Activated naive CD4-positive, alpha-beta T cell treated with Interleukin-2 at 50 U/mL for 16 hours (primary cell): ENCODE data around the gene ZDHHC11.
"Not testable (repeated sequence)": the region's sequence is repeated elsewhere in the genome, so short reads cannot be mapped to it uniquely, and the experiment has no call there.

ENCODE experiments used
- DNase-seq: peaks from one replicate; pipeline ENCODE4 v3.0.0-alpha.2; 2020

Gene ZDHHC11

GRCh38 chr5:758698-759053, 92.1 kb downstream of the ZDHHC11 start:
- no peak for DNase-seq

GRCh38 chr5:757931-758697, 92.7 kb downstream of the ZDHHC11 start:
- peak; percentile 45 for DNase-seq

GRCh38 chr5:757346-757930, 93.3 kb downstream of the ZDHHC11 start:
- no peak for DNase-seq

GRCh38 chr5:756865-757345, 93.9 kb downstream of the ZDHHC11 start:
- DNase-seq: no peak

- DNase-seq: no peak
Observed at GRCh38 chr5:756171-756570, 94.6 kb downstream of the ZDHHC11 start.

GRCh38 chr5:754143-754632, 96.6 kb downstream of the ZDHHC11 start:
- not testable (repeated sequence) for DNase-seq

GRCh38 chr5:753567-754142, 97.1 kb downstream of the ZDHHC11 start:
- DNase-seq: not testable (repeated sequence)

- DNase-seq: not testable (repeated sequence)
Observed at GRCh38 chr5:752532-753115, 98.2 kb downstream of the ZDHHC11 start.

- DNase-seq: not testable (repeated sequence)
Observed at GRCh38 chr5:751992-752391, 98.8 kb downstream of the ZDHHC11 start.

- no peak for DNase-seq
Observed at GRCh38 chr5:751496-751895, 99.3 kb downstream of the ZDHHC11 start.

GRCh38 chr5:750226-750625, 100.6 kb downstream of the ZDHHC11 start:
- not testable (repeated sequence) for DNase-seq

GRCh38 chr5:749101-749670, 101.6 kb downstream of the ZDHHC11 start:
- DNase-seq: no peak

- not testable (repeated sequence) for DNase-seq
Observed at GRCh38 chr5:748011-748980, 102.5 kb downstream of the ZDHHC11 start.

- not testable (repeated sequence) for DNase-seq
Observed at GRCh38 chr5:747303-747844, 103.4 kb downstream of the ZDHHC11 start.

- DNase-seq: no peak
Observed at GRCh38 chr5:746258-746761, 104.5 kb downstream of the ZDHHC11 start.
